NOMO-1 (cell line): Measurements from ENCODE around the gene ABCG2.
A peak's percentile ranks its signal among the peaks of the same experiment; 100 is the strongest.

ENCODE experiments used
- DNase-seq, 2 experiments: peaks; one replicate each; lab custom pipeline; 2025; ENCODE audit not compliant: unreplicated experiment in 2 of 2; lab: John Stamatoyannopoulos, UW

The ABCG2 gene

DNA sequence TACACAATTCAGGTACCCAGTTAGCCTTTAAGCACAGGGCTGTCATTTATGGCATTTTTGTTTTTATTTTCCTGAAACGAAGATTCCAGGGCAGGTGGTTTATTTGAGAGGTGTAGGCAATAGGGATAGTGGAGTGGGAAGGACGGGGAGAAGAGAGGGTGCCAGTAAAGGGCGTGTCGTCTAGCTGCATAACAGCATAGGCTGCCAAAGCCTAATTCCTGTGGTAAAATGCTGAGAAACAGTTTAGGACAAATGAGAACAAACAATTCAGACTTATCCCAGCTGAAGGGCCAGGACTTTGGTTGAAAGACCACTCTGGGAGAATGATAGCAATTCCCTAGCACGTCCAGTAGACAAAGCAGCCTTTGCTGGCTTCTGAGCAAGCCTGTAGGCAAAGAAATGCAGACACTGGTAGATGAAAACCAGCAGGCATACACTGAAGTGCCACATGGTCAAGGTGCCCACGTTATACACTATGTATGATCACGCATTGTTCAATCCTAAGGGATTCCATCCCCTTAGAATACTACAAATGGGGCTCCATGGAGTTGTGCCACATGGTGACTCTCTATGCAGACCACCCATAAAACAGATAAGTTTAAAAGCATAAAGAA is 80.4 kb downstream of the ABCG2 start:
- no peak for DNase-seq

DNA sequence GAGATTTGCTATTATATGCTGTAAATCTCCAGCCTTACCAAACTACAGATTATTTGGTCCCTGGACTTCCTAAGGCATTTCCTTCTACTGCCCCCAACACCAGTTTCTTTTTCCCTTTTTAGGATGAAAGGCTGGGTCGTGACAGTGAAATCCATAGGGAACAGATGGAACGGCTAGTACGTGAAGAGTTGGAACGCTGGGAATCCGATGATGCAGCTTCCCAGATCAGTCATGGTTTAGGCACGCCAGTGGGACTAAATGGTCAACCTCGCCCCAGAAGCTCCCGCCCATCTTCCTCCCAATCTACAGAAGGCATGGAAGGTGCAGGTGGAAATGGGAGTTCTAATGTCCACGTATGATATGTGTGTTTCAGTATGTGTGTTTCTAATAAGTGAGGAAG is 83.1 kb downstream of the ABCG2 start:
- no peak for DNase-seq

DNA sequence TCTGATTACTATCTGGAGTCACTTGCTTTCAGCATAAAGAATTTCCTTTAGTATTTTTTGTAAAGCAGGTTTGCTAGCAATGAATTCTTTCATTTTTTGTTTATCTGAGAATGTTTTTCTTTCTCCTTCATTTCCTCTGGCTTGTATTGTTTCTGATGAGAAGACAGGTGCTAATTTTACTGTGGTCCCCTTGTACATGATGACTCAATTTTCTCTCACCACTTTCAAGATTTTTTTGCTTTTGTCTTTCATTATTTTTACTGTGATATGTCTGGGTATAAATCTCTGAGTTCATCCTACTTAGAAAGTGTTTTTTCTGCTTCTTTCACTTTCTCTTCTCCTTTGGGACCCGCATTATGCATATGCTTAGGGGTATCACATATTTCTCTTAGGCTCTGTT is 88.4 kb downstream of the ABCG2 start:
- DNase-seq: no peak

DNA sequence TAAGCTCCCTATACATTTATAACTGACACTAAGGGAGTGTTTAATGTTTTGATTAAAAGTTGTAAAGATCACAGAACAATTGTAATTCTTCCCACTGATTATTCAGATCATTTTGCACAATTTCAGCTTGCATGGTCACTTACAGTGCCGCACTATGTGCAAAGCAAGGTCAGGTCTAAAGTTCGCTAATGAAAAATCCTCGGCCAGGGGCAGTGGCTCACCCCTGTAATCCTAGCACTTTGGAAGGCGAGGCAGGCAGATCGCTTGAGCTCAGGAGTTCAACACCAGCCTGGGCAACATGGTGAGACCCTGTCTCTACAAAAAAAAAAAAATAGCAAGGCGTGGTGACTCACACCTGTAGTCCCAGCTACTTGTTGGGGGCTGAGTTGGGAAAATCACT is 94.0 kb downstream of the ABCG2 start:
- DNase-seq: no peak

DNA sequence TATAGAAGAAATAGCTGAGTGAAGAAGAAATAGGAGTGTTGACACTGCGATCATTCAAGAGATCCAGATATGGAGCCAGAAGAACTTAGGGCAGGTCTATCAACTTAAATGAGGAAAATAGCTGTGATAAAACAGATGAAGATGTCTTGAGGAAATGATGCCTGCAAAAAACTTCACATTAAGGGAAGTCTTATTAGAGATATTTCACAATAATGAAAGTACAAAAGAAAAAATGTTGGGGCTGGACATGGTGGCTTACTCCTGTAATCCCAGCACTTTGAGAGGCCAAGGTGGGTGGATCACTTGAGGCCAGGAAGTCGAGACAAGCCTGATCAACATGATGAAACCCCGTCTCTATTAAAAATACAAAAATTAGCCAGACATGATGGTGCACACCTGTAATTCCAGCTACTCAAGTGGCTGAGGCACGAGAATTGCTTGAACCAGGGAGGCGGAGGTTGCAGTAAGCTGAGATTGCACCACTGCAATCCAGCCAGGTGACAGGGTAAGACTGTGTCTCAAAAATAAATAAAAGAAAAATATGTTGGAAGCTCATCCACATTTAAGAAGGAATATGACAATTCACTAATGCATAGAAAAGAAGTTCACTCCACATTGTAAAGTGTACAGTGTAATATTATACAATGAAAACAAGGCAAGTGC is 94.7 kb downstream of the ABCG2 start:
- DNase-seq: peak in 1 of 2 experiments; percentile 3

DNA sequence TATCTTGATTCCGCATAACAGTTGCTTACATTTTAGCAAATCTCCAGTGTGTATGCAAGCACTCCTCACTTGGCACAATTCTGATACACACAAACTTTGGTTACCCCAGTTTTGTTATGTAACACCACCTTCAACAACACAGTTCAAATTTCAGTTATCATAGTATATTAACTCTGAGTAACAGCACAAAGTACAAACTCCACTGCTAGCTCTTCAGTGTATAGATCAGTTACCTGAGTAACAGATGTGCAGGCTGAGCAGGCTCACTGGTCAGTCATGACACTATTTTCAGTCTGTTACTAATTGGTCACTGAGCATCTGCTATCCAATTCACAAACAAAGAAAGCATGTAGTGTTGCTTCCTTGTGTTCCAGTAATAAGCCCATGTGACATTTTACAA is 95.6 kb downstream of the ABCG2 start:
- no peak for DNase-seq

DNA sequence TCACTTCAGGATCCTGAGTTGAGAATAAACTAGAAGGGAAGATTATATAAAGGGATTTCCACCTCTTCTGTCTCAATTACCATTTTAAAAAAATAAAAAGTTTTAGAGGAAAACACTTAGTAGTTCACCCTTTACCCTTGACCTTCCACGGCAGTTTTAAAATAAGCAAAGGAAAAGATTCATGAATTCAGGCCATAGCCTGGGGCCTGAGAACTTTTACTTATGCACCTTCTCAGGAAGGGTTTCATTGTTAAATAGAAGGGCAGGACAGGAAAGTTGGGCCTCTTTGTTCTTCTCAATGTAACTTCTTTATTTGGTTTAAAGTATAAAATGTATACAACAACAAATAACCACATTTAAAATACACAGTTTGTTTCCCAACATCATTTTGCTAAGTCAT is 96.1 kb downstream of the ABCG2 start:
- no peak for DNase-seq

DNA sequence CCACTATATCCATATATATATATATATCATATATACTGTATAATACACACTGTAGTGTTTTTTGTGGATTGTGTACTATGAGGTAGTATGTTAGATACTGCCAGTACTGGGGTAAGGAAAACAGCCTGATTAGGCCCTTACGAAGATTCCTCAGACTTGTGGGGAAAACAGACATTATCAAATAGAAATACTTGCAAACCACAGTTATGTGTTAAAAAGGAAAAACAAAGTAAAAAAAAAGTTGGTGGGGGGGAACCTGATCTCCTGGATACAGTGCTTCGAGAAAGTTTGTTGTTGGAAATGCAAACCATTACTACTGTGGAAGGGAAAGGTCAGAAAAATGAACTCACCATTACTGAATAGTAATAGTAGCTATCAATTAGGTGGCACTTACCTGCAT is 98.0 kb downstream of the ABCG2 start:
- no peak for DNase-seq

DNA sequence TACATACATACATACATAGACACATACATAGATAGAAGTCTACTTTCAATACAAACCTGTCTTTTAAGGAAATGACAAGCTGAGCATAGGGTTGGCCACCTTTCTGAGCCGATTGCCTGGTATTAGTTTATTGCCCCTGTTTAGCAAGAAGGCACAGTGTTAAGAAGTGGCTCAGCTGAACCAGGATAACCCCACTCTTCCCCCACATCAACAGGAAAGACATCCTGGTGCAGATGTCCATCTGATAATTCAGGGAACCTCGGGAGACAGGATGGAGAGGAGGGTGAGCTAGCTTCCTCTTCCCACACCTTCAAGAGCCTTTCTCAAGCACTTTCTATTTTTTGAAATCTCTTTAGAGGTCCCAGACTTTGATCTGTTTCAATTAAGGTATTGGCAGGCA is 98.7 kb downstream of the ABCG2 start:
- no peak for DNase-seq

DNA sequence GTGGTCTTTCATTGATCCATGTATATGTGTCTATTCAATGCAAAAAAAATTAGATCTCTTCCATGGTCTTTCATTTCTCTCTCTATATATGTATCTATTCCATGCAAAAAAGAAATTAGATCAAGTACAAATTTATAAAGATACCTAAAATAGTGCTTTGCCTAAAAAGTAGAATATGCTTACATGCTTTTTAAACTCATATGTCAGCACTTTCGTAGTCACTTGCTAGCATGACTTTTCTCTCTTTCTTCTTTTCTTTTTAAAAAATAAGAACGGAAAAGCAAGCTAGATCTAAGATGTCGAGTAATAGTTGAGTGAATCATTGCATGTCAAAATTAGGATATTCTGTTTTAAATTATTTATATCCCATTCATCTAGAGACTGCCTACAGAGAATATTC is 100.1 kb downstream of the ABCG2 start:
- no peak for DNase-seq

DNA sequence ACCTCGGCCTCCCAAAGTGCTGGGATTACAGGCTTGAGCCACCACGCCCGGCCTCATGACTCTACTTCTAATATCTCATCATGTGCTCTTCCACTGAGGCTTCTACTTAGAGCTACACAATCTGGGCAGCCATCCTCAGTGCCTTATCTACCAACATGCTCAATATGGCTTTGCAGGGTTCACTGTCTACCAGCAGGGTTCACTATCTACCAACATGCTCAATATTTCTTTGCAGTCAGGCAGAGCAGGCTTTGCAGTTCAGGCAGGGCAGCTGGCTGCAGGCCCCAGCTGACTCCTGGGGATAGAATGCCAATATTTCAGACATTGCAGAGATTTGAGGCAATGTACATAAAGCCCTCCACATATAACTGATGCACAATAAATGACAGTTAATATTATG is 103.5 kb downstream of the ABCG2 start:
- DNase-seq: peak in 1 of 2 experiments; percentile 12

DNA sequence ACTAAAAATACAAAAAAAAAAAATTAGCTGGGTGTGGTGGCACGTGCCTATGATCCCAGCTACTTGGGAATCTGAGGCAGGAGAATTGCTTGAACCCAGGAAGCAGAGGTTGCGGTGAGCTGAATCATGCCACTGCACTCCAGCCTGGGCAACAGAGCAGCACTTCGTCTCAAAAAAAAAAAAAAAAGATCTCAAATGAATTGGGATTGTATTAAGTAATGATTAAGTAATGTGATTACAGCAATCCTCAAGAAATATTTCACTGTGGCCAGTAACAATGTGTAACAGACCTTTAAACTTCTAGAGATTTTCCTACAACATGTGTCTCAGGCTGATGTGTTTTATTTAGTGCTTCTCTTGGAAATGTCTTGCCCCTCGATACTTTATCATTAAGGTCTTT is 104.2 kb downstream of the ABCG2 start:
- no peak for DNase-seq

DNA sequence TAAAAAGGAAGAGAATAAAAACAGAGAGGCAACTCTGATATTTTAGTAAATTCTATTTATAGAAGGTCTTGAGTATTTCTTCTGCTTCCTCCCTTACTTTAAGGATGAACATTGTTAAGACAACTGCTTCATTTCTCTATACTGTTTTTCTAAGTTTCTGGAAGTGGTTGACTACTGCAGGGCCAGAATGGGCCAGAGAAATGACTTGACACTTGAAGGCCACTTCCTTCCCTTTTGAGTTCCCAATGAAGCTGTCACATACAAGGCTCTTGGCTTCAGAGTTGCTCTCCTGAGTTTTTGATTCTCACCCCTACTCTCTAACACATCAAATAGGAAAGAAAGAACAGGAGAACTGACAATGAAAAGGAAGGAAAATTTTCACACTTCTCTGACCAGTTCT is 113.4 kb downstream of the ABCG2 start:
- DNase-seq: peak; percentile 19 to 25

DNA sequence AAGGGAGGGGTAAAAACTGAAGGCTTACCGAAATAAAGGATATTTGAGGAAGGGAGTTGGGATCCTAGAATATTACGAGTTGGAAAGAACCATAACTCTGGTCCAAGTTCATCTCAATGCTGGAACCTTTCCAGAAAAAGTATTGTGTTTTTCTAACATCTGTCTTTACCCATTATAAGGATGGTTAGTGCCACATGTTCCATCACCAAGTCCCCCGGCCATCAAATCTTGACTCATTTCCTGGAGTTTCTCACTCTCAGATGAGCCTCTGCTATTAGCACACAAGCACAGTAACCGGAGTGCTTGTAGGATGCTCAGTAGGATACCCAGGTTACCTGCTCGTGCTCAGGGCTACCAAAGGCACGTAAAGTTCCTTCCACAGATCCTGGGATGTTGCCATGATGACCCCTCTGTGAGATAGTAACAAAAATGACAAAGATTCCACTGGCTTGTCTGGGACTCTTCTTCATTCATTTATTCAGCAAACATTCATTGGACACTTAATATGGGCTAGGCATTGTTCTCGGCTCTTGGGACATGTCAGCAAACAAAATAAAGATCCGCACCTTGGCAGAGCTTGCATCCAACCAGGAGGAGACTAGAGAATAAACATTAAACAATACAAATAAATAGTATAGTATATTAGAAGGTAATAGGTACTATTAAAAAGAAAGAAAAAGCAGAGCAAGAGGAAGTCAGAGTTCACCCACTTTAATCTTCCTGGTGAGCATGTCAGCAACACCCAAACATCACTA is 114.7 kb downstream of the ABCG2 start:
- DNase-seq: no peak

DNA sequence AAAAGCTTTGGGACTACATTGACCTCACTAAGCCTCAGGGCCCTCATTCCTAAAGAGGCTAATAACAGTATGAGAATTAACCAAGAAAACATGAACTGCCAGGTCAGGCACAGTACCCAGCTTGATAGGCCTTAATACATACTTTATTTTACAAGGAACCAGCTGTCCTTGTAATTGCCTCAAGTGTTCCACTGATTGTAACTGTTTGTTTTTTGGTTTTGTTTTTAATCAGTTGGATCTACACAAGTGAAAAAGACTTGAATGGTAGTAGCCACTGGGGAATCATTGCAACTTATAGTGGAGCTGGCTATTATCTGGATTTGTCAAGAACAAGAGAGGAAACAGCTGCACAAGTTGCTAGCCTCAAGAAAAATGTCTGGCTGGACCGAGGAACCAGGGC is 115.4 kb downstream of the ABCG2 start:
- no peak for DNase-seq

DNA sequence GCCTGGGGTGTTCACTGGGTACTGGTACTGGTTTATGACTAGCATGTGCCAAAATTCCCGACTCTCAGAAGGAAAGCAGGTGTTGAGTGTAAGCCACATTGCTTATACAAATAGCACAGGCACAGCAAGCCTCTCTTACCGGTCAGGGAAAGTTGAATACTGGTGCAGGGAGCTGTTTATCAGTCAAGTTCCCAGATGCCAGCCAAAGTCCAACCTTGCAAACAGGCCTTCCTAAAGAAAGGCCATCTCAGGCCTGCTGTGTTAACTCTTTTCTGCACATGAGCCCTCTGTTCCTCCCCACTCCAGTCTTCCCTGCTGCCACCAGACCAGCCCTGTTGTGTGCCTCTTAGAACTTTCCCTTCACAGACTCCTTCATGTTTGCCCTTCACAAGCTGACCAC is 116.8 kb downstream of the ABCG2 start:
- no peak for DNase-seq

DNA sequence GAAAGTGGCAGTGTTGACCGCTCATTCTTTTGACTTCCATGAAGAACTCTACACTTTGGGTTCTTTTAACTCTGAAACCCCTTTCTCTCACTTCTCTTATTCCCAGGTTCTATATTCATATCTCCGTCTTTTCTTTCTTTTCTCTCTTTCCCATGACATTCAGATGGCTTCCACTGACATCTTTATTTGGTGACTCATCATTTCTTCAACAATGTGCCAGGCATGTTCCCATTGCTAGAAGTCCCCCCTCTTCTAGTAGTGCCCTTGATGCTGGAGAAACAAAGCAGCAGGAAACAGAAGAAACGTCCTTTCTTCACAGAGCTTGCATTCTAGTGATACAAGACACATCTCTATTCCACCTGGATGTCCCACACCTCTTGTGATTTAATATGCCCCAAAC is 117.7 kb downstream of the ABCG2 start:
- no peak for DNase-seq
